IMR-90 (cell line): ENCODE measurements around the gene OR14I1. TPM values are rescaled to one million over a fixed set of nuclear protein-coding genes. Genes with fewer than 3 reads are reported as not detected.

Experiments
- ATAC-seq: fragments of 200-7000 bp; cut with Tn5 transposase; 2 replicates; pipeline ENCODE4 v1.9.1; 2020; ENCODE audit warnings: low read depth, mild to moderate bottlenecking, moderate library complexity
- BruUV-seq: library from RNA; stranded (reverse); fragments of 400-500 nt; replicated peaks from 2 replicates; lab custom pipeline; 2021; lab: Mats Ljungman, UMichigan
- CTCF ChIA-PET: fragments of 300-600 bp; formaldehyde crosslinking; extraction: SDS; loops from one replicate; lab custom pipeline; 2021; ENCODE audit warnings: antibody characterized with exemption; lab: Yijun Ruan, JAX
- POLR2A ChIA-PET: fragments of 300-600 bp; sonication (Branson Sonifier 250); formaldehyde crosslinking; loops from one replicate; lab custom pipeline; 2022; ENCODE audit warnings: antibody characterized with exemption; ENCODE audit not compliant: unreplicated experiment; lab: Charles Lee
- DNase-seq: peaks from one replicate; pipeline ENCODE4 v3.0.0; 2013
- H2AFZ ChIP-seq: replicated peaks from 2 replicates; pipeline ENCODE3; 2013; ENCODE audit warnings: low read length, mild to moderate bottlenecking; ENCODE audit not compliant: poor library complexity
- H2AK5ac ChIP-seq: 2 replicates; pipeline ENCODE4 v1.6.1; 2013; ENCODE audit warnings: low read depth, low read length, inconsistent platforms
- H2AK9ac ChIP-seq: replicated peaks from 2 replicates; pipeline ENCODE3; 2013; ENCODE audit warnings: mild to moderate bottlenecking, low read depth, low read length, moderate library complexity; ENCODE audit not compliant: poor library complexity
- H2BK120ac ChIP-seq: 2 replicates; pipeline ENCODE4 v1.6.1; 2013; ENCODE audit warnings: low read depth, low read length, inconsistent platforms
- H2BK15ac ChIP-seq: 3 replicates; pipeline ENCODE4 v1.6.1; 2013; ENCODE audit warnings: low read depth, low read length, inconsistent platforms
- H2BK20ac ChIP-seq: 2 replicates; pipeline ENCODE4 v1.6.1; 2013; ENCODE audit warnings: low read depth, mild to moderate bottlenecking, inconsistent platforms, low read length, moderate library complexity
- H2BK5ac ChIP-seq: 2 replicates; pipeline ENCODE4 v1.6.1; 2013; ENCODE audit warnings: mild to moderate bottlenecking, low read depth, low read length, inconsistent platforms; ENCODE audit not compliant: poor library complexity, severe bottlenecking
- H3K14ac ChIP-seq: replicated peaks from 2 replicates; pipeline ENCODE4 v1.6.1; 2013; ENCODE audit warnings: low read depth, low read length, inconsistent platforms
- H3K18ac ChIP-seq: 2 replicates; pipeline ENCODE4 v1.6.1; 2013; ENCODE audit warnings: low read depth, low read length, control low read depth
- H3K23ac ChIP-seq: 2 replicates; pipeline ENCODE4 v1.6.1; 2013; ENCODE audit warnings: low read depth, low read length, inconsistent platforms
- H3K27ac ChIP-seq: 2 replicates; pipeline ENCODE4 v1.5.1; 2013; ENCODE audit warnings: mild to moderate bottlenecking, control low read depth, low read length; ENCODE audit not compliant: insufficient read depth
- H3K27me3 ChIP-seq: 2 replicates; pipeline ENCODE4 v1.6.1; 2013; ENCODE audit warnings: low read length; ENCODE audit not compliant: control insufficient read depth, insufficient read depth
- H3K36me3 ChIP-seq: 2 replicates; pipeline ENCODE4 v1.6.1; 2013; ENCODE audit warnings: low read length, mixed read lengths; ENCODE audit not compliant: control insufficient read depth, insufficient read depth
- H3K4ac ChIP-seq: 2 replicates; pipeline ENCODE4 v1.6.1; 2013; ENCODE audit warnings: low read depth, low read length, inconsistent platforms
- H3K4me1 ChIP-seq: 2 replicates; pipeline ENCODE4 v1.6.1; 2013; ENCODE audit warnings: low read length, mixed read lengths; ENCODE audit not compliant: control insufficient read depth, insufficient read depth
- H3K4me2 ChIP-seq: 2 replicates; pipeline ENCODE4 v1.6.1; 2013; ENCODE audit warnings: low read depth, mild to moderate bottlenecking, control low read depth, low read length, moderate library complexity
- H3K4me3 ChIP-seq: 2 replicates; pipeline ENCODE4 v1.5.1; 2013; ENCODE audit warnings: low read depth, mild to moderate bottlenecking, control low read depth, low read length, moderate library complexity; ENCODE audit not compliant: insufficient read depth
- H3K56ac ChIP-seq: 2 replicates; pipeline ENCODE4 v1.6.1; 2013; ENCODE audit warnings: low read length, inconsistent platforms; ENCODE audit not compliant: insufficient read depth; ENCODE audit errors: extremely low read depth
- H3K79me1 ChIP-seq, 2 experiments: 2 replicates each; pipeline ENCODE4 v1.6.1; 2013; ENCODE audit warnings: low read length in 2 of 2, inconsistent platforms in 1 of 2, low read depth in 1 of 2
- H3K9ac ChIP-seq: 2 replicates; pipeline ENCODE4 v1.6.1; 2013; ENCODE audit warnings: low read depth, low read length, control low read depth
- H3K9me1 ChIP-seq: 2 replicates; pipeline ENCODE4 v1.6.1; 2013; ENCODE audit warnings: low read length, inconsistent platforms; ENCODE audit not compliant: insufficient read depth
- H3K9me3 ChIP-seq: 2 replicates; pipeline ENCODE4 v1.6.1; 2013; ENCODE audit warnings: low read length; ENCODE audit not compliant: control insufficient read depth, insufficient read depth
- H4K20me1 ChIP-seq: 2 replicates; pipeline ENCODE4 v1.6.1; 2013; ENCODE audit warnings: low read length, inconsistent platforms; ENCODE audit not compliant: insufficient read depth
- H4K5ac ChIP-seq: 2 replicates; pipeline ENCODE4 v1.6.1; 2013; ENCODE audit warnings: mild to moderate bottlenecking, low read depth, low read length, control low read depth
- H4K8ac ChIP-seq, 2 experiments: 2 replicates each; pipeline ENCODE4 v1.6.1; 2013; ENCODE audit warnings: low read depth in 2 of 2, low read length in 2 of 2, control low read depth in 1 of 2, inconsistent platforms in 1 of 2
- H4K91ac ChIP-seq: 2 replicates; pipeline ENCODE4 v1.6.1; 2013; ENCODE audit warnings: low read depth, low read length, inconsistent platforms; ENCODE audit not compliant: insufficient read depth
- CHD1 ChIP-seq: IDR thresholded peaks from 2 replicates; pipeline ENCODE4 v1.6.1; 2012; ENCODE audit warnings: low read depth, low read length, improper control_type of control experiment
- ELK1 ChIP-seq: fragments of 150-350 bp; IDR thresholded peaks from 2 replicates; pipeline ENCODE4 v1.6.1; 2016; ENCODE audit warnings: low read depth, mild to moderate bottlenecking, low read length, moderate library complexity, borderline replicate concordance
- MAFK ChIP-seq: IDR thresholded peaks from 2 replicates; pipeline ENCODE4 v1.6.1; 2012; ENCODE audit warnings: low read depth, low read length, improper control_type of control experiment
- MXI1 ChIP-seq: IDR thresholded peaks from 2 replicates; pipeline ENCODE4 v1.6.1; 2012; ENCODE audit warnings: low read depth, mild to moderate bottlenecking, low read length, moderate library complexity, borderline replicate concordance
- RAD21 ChIP-seq: IDR thresholded peaks from 2 replicates; pipeline ENCODE4 v1.6.1; 2012; ENCODE audit warnings: low read length, improper control_type of control experiment
- RFX5 ChIP-seq: IDR thresholded peaks from 2 replicates; pipeline ENCODE4 v1.8.0; 2012; ENCODE audit warnings: low read depth, mild to moderate bottlenecking, low read length, moderate library complexity
- WGBS, 2 experiments: methylation state at CpG; one replicate each; pipeline versions ENCODE4 v1.1.5 to v1.1.7; 2013; ENCODE audit warnings: missing lambda C conversion rate in 2 of 2; ENCODE audit not compliant: insufficient read length in 1 of 2; ENCODE audit errors: extremely low coverage in 2 of 2; 5-methylcytosine and 5-hydroxymethylcytosine counted together
- dilution Hi-C: fragments of 300-500 bp; cut with HindIII; formaldehyde crosslinking; loops from one replicate; pipeline ENCODE4 v1.14.3; 2018; ENCODE audit warnings: low sequenced_read_pairs; ENCODE audit not compliant: unreplicated experiment
- in situ Hi-C: fragments of 300-500 bp; cut with MboI; formaldehyde crosslinking; loops from 3 replicates; pipeline ENCODE4 v1.14.3; 2019; ENCODE audit warnings: low sequenced_read_pairs, inconsistent platforms, mixed read lengths
- intact Hi-C: fragments of 100-400 bp; cut with micrococcal nuclease; formaldehyde crosslinking; loops from 2 replicates; pipeline ENCODE4 v1.10.0; 2022
- polyA plus RNA-seq, 3 experiments: library from polyadenylated mRNA; depleted of rRNA; stranded (reverse); fragments of >200 nt; gene quantifications; 2 replicates each; pipeline ENCODE4 v1.2.3, GENCODE V29; 2012; ENCODE audit warnings: low replicate concordance in 1 of 3
- total RNA-seq: library from RNA; depleted of rRNA; stranded (reverse); fragments of >200 nt; gene quantifications from 2 replicates; pipeline ENCODE4 v1.2.3, GENCODE V29; 2012
- TF ChIP-seq, protein P1 (sequence below): conservative IDR thresholded peaks from 2 replicates; pipeline ENCODE4 v1.5.1; 2012; ENCODE audit warnings: mild to moderate bottlenecking, low read depth, low read length, improper control_type of control experiment

The OR14I1 gene
- total and polyA plus RNA-seq, 2 of the 4 experiments (the other 2 are of a cell fraction): not detected

DNA sequence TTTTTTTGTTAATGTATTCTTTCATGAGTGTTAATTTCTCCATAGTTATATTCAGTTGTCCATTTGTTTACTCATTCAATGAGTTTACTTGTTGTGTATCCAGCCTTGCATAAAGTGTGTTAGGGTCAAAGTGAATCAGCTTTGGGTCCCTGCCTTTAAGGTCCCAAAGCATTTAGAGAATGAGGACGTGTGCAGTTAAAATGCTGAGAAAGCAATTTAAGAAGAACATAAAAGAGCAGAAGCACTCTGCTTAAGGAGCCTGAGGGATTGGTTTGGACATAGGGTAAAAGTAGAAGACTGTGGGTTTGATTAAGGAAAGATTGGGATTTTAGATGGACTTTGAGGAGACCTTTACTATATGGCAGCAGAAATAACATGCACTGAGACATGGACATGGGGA is 3.5 kb downstream of the OR14I1 start:
- Histone ChIP-seq H3K56ac (no peak overlapping the region), H2AFZ (no peak overlapping the region), H4K8ac (no peak overlapping the region), H3K14ac (no peak overlapping the region), H3K36me3 (no peaks in the 10 kb centered on the region), H3K4ac (no peak overlapping the region), H3K23ac (no peak overlapping the region), H3K4me3 (no peak overlapping the region), H2BK120ac (no peak overlapping the region), H3K27me3 (no peaks in the 10 kb centered on the region), H2BK15ac (no peak overlapping the region), H3K4me2 (no peak overlapping the region), H2AK9ac (no peak overlapping the region), H3K9me1 (no peaks in the 10 kb centered on the region), H3K27ac (no peak overlapping the region), H2AK5ac (no peak overlapping the region), H3K4me1 (no peaks in the 10 kb centered on the region), H2BK5ac (no peak overlapping the region), H3K79me1 (no peaks in the 10 kb centered on the region), H4K91ac (no peak overlapping the region), H4K5ac (no peak overlapping the region), H2BK20ac (no peak overlapping the region), H3K9ac (no peak overlapping the region), H3K18ac (no peak overlapping the region), H3K9me3 (peaks cover 19% of the 10 kb centered on the region), H4K20me1 (no peaks in the 10 kb centered on the region)
- intact Hi-C loops: no loop called here
- dilution Hi-C loops: no loop called here
- TF ChIP-seq RAD21 (no peak), MAFK (peak; percentile 59), RFX5 (no peak), ELK1 (no peak), MXI1 (no peak), CHD1 (no peak)
- TF ChIP-seq, protein P1, sequence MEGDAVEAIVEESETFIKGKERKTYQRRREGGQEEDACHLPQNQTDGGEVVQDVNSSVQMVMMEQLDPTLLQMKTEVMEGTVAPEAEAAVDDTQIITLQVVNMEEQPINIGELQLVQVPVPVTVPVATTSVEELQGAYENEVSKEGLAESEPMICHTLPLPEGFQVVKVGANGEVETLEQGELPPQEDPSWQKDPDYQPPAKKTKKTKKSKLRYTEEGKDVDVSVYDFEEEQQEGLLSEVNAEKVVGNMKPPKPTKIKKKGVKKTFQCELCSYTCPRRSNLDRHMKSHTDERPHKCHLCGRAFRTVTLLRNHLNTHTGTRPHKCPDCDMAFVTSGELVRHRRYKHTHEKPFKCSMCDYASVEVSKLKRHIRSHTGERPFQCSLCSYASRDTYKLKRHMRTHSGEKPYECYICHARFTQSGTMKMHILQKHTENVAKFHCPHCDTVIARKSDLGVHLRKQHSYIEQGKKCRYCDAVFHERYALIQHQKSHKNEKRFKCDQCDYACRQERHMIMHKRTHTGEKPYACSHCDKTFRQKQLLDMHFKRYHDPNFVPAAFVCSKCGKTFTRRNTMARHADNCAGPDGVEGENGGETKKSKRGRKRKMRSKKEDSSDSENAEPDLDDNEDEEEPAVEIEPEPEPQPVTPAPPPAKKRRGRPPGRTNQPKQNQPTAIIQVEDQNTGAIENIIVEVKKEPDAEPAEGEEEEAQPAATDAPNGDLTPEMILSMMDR: no peak
- CTCF ChIA-PET: no interaction called here
- POLR2A ChIA-PET: no interaction called here
- no TSS peak for BruUV-seq
- DNase-seq (no peak), ATAC-seq (no peak)
- in situ Hi-C loops: no loop called here
- WGBS, 2 experiments: no CpG with 5 or more reads among the region's 1 CpG
